ENCODE results near the gene SETBP1. TPM values are rescaled to one million over a fixed set of nuclear protein-coding genes. Genes with fewer than 3 reads are reported as not detected.

Gene SETBP1
- total and polyA plus RNA-seq, 7 experiments from 2014 or later = 0.08 to 12.5 (median 2.5) TPM; not detected in 2

GRCh38 chr18:44678725-44679055, 2.0 kb upstream of the SETBP1 start:
- H3K4me3 Mint-ChIP-seq = peak overlapping the region in 9 of 10 donors; percentile 18 to 73 (median 51)
- DNase-seq (no peak), ATAC-seq (no peak)
- H3K36me3 Mint-ChIP-seq = no peaks in the 10 kb centered on the region
- H3K27ac Mint-ChIP-seq = no peak overlapping the region
- Histone ChIP-seq H3K27me3 (ENCODE audit: control insufficient read depth in 2 of 2, insufficient read depth in 2 of 2, low read length in 2 of 2) (peaks cover 0 to 9% of the 10 kb centered on the region in 2 donors), H3K4me3 (ENCODE audit: low read length) (no peak overlapping the region), H3K36me3 (ENCODE audit: control insufficient read depth in 2 of 3, insufficient read depth in 3 of 3, low read length in 3 of 3) (no peaks in the 10 kb centered on the region), H3K4me1 (ENCODE audit: control insufficient read depth in 2 of 2, insufficient read depth in 2 of 2, low read length in 2 of 2) (peaks cover 0 to 8% of the 10 kb centered on the region in 2 donors), H3K27ac (ENCODE audit: low read depth, low read length) (no peak overlapping the region), H3K9me3 (ENCODE audit: control insufficient read depth in 2 of 3, low read length in 3 of 3) (no peaks in the 10 kb centered on the region)
- H3K9me3 Mint-ChIP-seq = peaks cover 0 to 7% (median 0%) of the 10 kb centered on the region in 11 donors
- ChIA-PET CTCF (no interaction called here), POLR2A (no interaction called here)
- H3K4me1 Mint-ChIP-seq = peaks cover 0 to 12% (median 7%) of the 10 kb centered on the region in 7 donors
- H3K27me3 Mint-ChIP-seq = peaks cover 17 to 39% (median 33%) of the 10 kb centered on the region in 5 donors
- intact Hi-C loops (cut with micrococcal nuclease) = loop anchor here in 1 of 2 donors (1.0 to 5.0 kb wide), 5 partner anchors 81 to 534 kb away; no protein-coding TSS in a partner anchor

GRCh38 chr18:44679056-44679913, 1.4 kb upstream of the SETBP1 start:
- Histone ChIP-seq H3K4me3 (ENCODE audit: low read length) (peak overlapping the region; percentile 50), H3K36me3 (ENCODE audit: control insufficient read depth in 2 of 3, insufficient read depth in 3 of 3, low read length in 3 of 3) (no peaks in the 10 kb centered on the region), H3K27me3 (ENCODE audit: control insufficient read depth in 2 of 2, insufficient read depth in 2 of 2, low read length in 2 of 2) (peaks cover 0 to 9% of the 10 kb centered on the region in 2 donors), H3K27ac (ENCODE audit: low read depth, low read length) (no peak overlapping the region), H3K9me3 (ENCODE audit: control insufficient read depth in 2 of 3, low read length in 3 of 3) (no peaks in the 10 kb centered on the region), H3K4me1 (ENCODE audit: control insufficient read depth in 2 of 2, insufficient read depth in 2 of 2, low read length in 2 of 2) (peaks cover 0 to 8% of the 10 kb centered on the region in 2 donors)
- H3K27ac Mint-ChIP-seq = no peak overlapping the region
- H3K36me3 Mint-ChIP-seq = no peaks in the 10 kb centered on the region
- ATAC-seq = peak; percentile 94
- peaks cover 0 to 12% (median 7%) of the 10 kb centered on the region in 7 donors for H3K4me1 Mint-ChIP-seq
- POLR2A ChIA-PET = no interaction called here
- CTCF ChIA-PET = no interaction called here
- peak in 6 of 9 donors; percentile 3 to 75 (median 24) for DNase-seq
- peaks cover 0 to 7% (median 0%) of the 10 kb centered on the region in 11 donors for H3K9me3 Mint-ChIP-seq
- intact Hi-C loops (cut with micrococcal nuclease) = loop anchor here in 1 of 2 donors (1.0 to 5.0 kb wide), 5 partner anchors 80 to 533 kb away; no protein-coding TSS in a partner anchor
- peaks cover 17 to 35% (median 28%) of the 10 kb centered on the region in 5 donors for H3K27me3 Mint-ChIP-seq
- peak overlapping the region in 8 of 10 donors; percentile 57 to 81 (median 72) for H3K4me3 Mint-ChIP-seq

- peaks cover 0 to 9% of the 10 kb centered on the region in 2 donors for H3K27me3 ChIP-seq (ENCODE audit: control insufficient read depth in 2 of 2, insufficient read depth in 2 of 2, low read length in 2 of 2)
- peak overlapping the region in 8 of 10 donors; percentile 62 to 81 (median 74) for H3K4me3 Mint-ChIP-seq
- no peaks in the 10 kb centered on the region for H3K9me3 ChIP-seq (ENCODE audit: control insufficient read depth in 2 of 3, low read length in 3 of 3)
- H3K9me3 Mint-ChIP-seq = peaks cover 0 to 7% (median 0%) of the 10 kb centered on the region in 11 donors
- no peaks in the 10 kb centered on the region for H3K36me3 Mint-ChIP-seq
- DNase-seq = peak in 1 of 9 donors; percentile 51
- no peaks in the 10 kb centered on the region for H3K36me3 ChIP-seq (ENCODE audit: control insufficient read depth in 2 of 3, insufficient read depth in 3 of 3, low read length in 3 of 3)
- H3K27ac ChIP-seq (ENCODE audit: low read depth, low read length) = no peak overlapping the region
- H3K27ac Mint-ChIP-seq = peak overlapping the region in 1 of 9 donors; percentile 23
- no peak overlapping the region for H3K4me3 ChIP-seq (ENCODE audit: low read length)
- H3K27me3 Mint-ChIP-seq = peaks cover 18 to 34% (median 22%) of the 10 kb centered on the region in 5 donors
- ChIA-PET POLR2A (no interaction called here), CTCF (no interaction called here)
- H3K4me1 Mint-ChIP-seq = peaks cover 0 to 12% (median 7%) of the 10 kb centered on the region in 7 donors
- intact Hi-C loops (cut with micrococcal nuclease) = loop anchor here in 1 of 2 donors (1.0 to 5.0 kb wide), 6 partner anchors 45 to 532 kb away; no protein-coding TSS in a partner anchor
- no peak for ATAC-seq
- peaks cover 0 to 8% of the 10 kb centered on the region in 2 donors for H3K4me1 ChIP-seq (ENCODE audit: control insufficient read depth in 2 of 2, insufficient read depth in 2 of 2, low read length in 2 of 2)
These were observed 795 bp upstream of the SETBP1 start for GRCh38 chr18:44679914-44680272.

- H3K9me3 ChIP-seq (ENCODE audit: control insufficient read depth in 2 of 3, low read length in 3 of 3) = no peaks in the 10 kb centered on the region
- intact Hi-C loops (cut with micrococcal nuclease) = loop anchor here in 1 of 2 donors (1.0 kb wide), 1 partner anchor 155 kb away; no protein-coding TSS in a partner anchor
- peak overlapping the region; percentile 43 for H3K4me3 ChIP-seq (ENCODE audit: low read length)
- peaks cover 0 to 12% (median 9%) of the 10 kb centered on the region in 7 donors for H3K4me1 Mint-ChIP-seq
- POLR2A ChIA-PET = no interaction called here
- no peaks in the 10 kb centered on the region for H3K36me3 ChIP-seq (ENCODE audit: control insufficient read depth in 2 of 3, insufficient read depth in 3 of 3, low read length in 3 of 3)
- H3K27ac ChIP-seq (ENCODE audit: low read depth, low read length) = no peak overlapping the region
- DNase-seq (no peak), ATAC-seq (no peak)
- H3K27ac Mint-ChIP-seq = peak overlapping the region in 2 of 9 donors; percentile 21 to 70
- peaks cover 0 to 9% of the 10 kb centered on the region in 2 donors for H3K27me3 ChIP-seq (ENCODE audit: control insufficient read depth in 2 of 2, insufficient read depth in 2 of 2, low read length in 2 of 2)
- peak overlapping the region in 5 of 10 donors; percentile 75 to 85 (median 81) for H3K4me3 Mint-ChIP-seq
- peaks cover 24 to 35% (median 24%) of the 10 kb centered on the region in 5 donors for H3K27me3 Mint-ChIP-seq
- CTCF ChIA-PET = no interaction called here
- H3K9me3 Mint-ChIP-seq = peaks cover 0 to 7% (median 0%) of the 10 kb centered on the region in 11 donors
- peaks cover 0 to 8% of the 10 kb centered on the region in 2 donors for H3K4me1 ChIP-seq (ENCODE audit: control insufficient read depth in 2 of 2, insufficient read depth in 2 of 2, low read length in 2 of 2)
- no peaks in the 10 kb centered on the region for H3K36me3 Mint-ChIP-seq
These were observed 635 bp downstream of the SETBP1 start for GRCh38 chr18:44681076-44681970.

GRCh38 chr18:44682201-44682870, 1.6 kb downstream of the SETBP1 start:
- POLR2A ChIA-PET = no interaction called here
- CTCF ChIA-PET = no interaction called here
- H3K4me1 Mint-ChIP-seq = peaks cover 0 to 12% (median 9%) of the 10 kb centered on the region in 7 donors
- no peak overlapping the region for H3K27ac Mint-ChIP-seq
- Histone ChIP-seq H3K27me3 (ENCODE audit: control insufficient read depth in 2 of 2, insufficient read depth in 2 of 2, low read length in 2 of 2) (peaks cover 0 to 9% of the 10 kb centered on the region in 2 donors), H3K4me3 (ENCODE audit: low read length) (no peak overlapping the region), H3K9me3 (ENCODE audit: control insufficient read depth in 2 of 3, low read length in 3 of 3) (no peaks in the 10 kb centered on the region), H3K4me1 (ENCODE audit: control insufficient read depth in 2 of 2, insufficient read depth in 2 of 2, low read length in 2 of 2) (peaks cover 0 to 8% of the 10 kb centered on the region in 2 donors), H3K27ac (ENCODE audit: low read depth, low read length) (no peak overlapping the region), H3K36me3 (ENCODE audit: control insufficient read depth in 2 of 3, insufficient read depth in 3 of 3, low read length in 3 of 3) (no peaks in the 10 kb centered on the region)
- peaks cover 0 to 1% (median 0%) of the 10 kb centered on the region in 5 donors for H3K36me3 Mint-ChIP-seq
- intact Hi-C loops (cut with micrococcal nuclease) = no loop called here
- H3K4me3 Mint-ChIP-seq = no peak overlapping the region
- ATAC-seq (no peak), DNase-seq (no peak)
- peaks cover 0 to 7% (median 0%) of the 10 kb centered on the region in 11 donors for H3K9me3 Mint-ChIP-seq
- peaks cover 30 to 39% (median 32%) of the 10 kb centered on the region in 5 donors for H3K27me3 Mint-ChIP-seq

- POLR2A ChIA-PET = no interaction called here
- peaks cover 0 to 3% (median 0%) of the 10 kb centered on the region in 5 donors for H3K36me3 Mint-ChIP-seq
- H3K4me1 ChIP-seq (ENCODE audit: control insufficient read depth in 2 of 2, insufficient read depth in 2 of 2, low read length in 2 of 2) = peaks cover 0 to 8% of the 10 kb centered on the region in 2 donors
These were observed 2.2 kb downstream of the SETBP1 start for GRCh38 chr18:44682871-44683221.

More at GRCh38 chr18:44682871-44683221, 2.2 kb downstream of the SETBP1 start:
- H3K36me3 ChIP-seq (ENCODE audit: control insufficient read depth in 2 of 3, insufficient read depth in 3 of 3, low read length in 3 of 3) = no peaks in the 10 kb centered on the region
- ATAC-seq (no peak), DNase-seq (no peak)
- H3K27ac ChIP-seq (ENCODE audit: low read depth, low read length) = no peak overlapping the region
- H3K4me3 ChIP-seq (ENCODE audit: low read length) = no peak overlapping the region
- CTCF ChIA-PET = no interaction called here
- no peak overlapping the region for H3K27ac Mint-ChIP-seq
- intact Hi-C loops (cut with micrococcal nuclease) = no loop called here
- no peaks in the 10 kb centered on the region for H3K9me3 ChIP-seq (ENCODE audit: control insufficient read depth in 2 of 3, low read length in 3 of 3)
- H3K9me3 Mint-ChIP-seq = peaks cover 0 to 6% (median 0%) of the 10 kb centered on the region in 11 donors
- peaks cover 0 to 8% of the 10 kb centered on the region in 2 donors for H3K27me3 ChIP-seq (ENCODE audit: control insufficient read depth in 2 of 2, insufficient read depth in 2 of 2, low read length in 2 of 2)
- H3K4me1 Mint-ChIP-seq = peaks cover 0 to 14% (median 9%) of the 10 kb centered on the region in 7 donors
- H3K4me3 Mint-ChIP-seq = no peak overlapping the region
- H3K27me3 Mint-ChIP-seq = peaks cover 28 to 39% (median 30%) of the 10 kb centered on the region in 5 donors
